Measurements from ENCODE around the gene TRAM1L1. TPM values are rescaled to one million over a fixed set of nuclear protein-coding genes. Genes with fewer than 3 reads are reported as not detected.

Gene TRAM1L1
- 3.1 and 4.1 TPM in 2 replicates for total RNA-seq

DNA sequence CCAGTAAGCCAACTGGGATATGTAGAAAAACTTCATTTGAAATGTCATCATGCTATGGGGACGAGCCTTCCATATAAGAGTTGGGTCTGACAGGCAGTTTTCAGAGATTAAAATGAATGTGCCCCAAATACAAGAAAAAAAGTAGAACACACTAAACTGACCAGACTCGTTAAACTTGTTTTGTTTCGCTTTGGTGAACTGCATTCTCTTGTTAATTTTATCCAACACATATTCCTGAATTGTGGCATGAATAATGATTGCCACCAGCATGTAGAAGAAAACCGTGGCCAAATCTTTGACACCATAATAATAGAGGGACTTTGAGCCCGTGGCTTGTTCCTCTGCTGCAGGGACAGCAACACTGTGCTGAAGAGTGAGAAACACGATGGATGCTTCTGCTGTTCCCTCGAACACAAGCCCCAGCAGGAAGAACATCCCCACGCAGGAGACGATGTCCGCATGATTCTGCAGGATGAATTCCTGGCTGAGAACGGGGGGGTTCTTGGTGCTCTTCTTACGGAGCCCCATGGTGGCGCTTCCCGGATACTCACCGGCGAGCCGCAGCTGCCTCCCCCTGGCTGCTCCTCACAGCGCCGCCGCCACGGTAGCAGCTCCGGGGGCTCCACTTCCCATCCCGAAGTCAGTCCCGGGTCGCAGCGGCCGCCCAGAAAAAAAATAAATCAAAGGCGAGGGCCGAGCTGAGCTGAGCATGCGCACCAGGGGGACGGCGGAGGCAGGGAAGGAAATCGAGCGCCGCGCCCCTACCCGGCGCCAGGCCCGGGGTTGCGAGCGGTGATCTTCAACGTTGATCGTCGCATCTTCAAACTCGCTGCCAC, at the start of gene TRAM1L1:
Gene TRAM1L1 (minus strand): TSS at position 711 of the 836 bp plus-strand sequence. CDS start 183 bp downstream, at position 528.
- TF ChIP-seq, protein P1, sequence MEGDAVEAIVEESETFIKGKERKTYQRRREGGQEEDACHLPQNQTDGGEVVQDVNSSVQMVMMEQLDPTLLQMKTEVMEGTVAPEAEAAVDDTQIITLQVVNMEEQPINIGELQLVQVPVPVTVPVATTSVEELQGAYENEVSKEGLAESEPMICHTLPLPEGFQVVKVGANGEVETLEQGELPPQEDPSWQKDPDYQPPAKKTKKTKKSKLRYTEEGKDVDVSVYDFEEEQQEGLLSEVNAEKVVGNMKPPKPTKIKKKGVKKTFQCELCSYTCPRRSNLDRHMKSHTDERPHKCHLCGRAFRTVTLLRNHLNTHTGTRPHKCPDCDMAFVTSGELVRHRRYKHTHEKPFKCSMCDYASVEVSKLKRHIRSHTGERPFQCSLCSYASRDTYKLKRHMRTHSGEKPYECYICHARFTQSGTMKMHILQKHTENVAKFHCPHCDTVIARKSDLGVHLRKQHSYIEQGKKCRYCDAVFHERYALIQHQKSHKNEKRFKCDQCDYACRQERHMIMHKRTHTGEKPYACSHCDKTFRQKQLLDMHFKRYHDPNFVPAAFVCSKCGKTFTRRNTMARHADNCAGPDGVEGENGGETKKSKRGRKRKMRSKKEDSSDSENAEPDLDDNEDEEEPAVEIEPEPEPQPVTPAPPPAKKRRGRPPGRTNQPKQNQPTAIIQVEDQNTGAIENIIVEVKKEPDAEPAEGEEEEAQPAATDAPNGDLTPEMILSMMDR (IDR thresholded peaks at IDR 0.05; ENCODE audit: insufficient read depth, low read length, poor library complexity, severe bottlenecking) = peak; percentile 38
- peak; percentile 28 for DNase-seq (ENCODE audit: low read depth)
- peak within 1 kb of the TSS; percentile 46 for H3K4me3 ChIP-seq (ENCODE audit: low read depth, low read length)
- H3K36me3 ChIP-seq (ENCODE audit: control insufficient read depth, insufficient read depth, low read length) = no peaks in the 10 kb centered on the region
- H3K27me3 ChIP-seq (ENCODE audit: control insufficient read depth, insufficient read depth, low read length) = no peaks in the 10 kb centered on the region

DNA sequence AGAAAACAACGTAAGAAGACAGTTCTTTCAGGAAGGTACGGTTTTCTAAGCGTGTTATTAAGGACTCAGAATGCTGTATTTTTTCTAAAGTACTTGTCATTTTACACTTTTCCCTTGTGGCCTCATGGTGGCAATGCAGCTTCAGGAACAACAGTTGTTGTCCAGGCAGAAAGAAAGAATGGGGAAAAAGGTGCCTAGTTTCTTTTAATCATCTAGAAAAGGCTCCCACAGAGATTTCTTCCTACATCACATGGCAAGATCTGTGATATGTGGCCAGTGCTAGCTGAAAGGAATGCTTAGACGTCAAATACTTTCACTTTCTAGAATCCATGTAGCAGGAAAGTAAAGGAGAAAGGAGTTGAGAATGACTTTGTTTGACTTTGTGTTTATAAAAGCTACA, 49.0 kb upstream of the TRAM1L1 start:
- H3K4me3 ChIP-seq (ENCODE audit: low read depth, low read length) = no peak overlapping the region
- peak; percentile 88 for DNase-seq (ENCODE audit: low read depth)
- TF ChIP-seq, protein P1 (IDR thresholded peaks at IDR 0.05; ENCODE audit: insufficient read depth, low read length, poor library complexity, severe bottlenecking) = peak; percentile 59

DNA sequence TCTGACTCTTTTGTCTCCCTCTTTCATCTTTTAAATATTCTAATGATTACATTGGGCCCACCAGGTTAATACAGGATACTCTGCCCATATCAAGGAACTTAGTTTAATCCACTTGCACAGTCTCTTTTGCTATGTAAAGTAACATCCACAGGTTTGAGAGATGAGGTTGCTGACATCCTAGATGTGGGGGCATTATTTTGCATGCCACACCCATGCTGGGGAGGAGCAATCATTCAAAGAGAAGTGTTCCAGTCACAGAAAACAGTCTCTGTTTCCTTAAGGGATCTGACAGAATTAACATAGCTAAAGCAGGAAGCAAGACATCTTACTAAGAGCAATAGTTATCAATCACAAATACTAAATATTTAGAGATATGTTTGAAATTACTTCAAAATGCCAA, 11.5 kb upstream of the TRAM1L1 start:
- Histone ChIP-seq H3K36me3 (ENCODE audit: control insufficient read depth, insufficient read depth, low read length) (no peaks in the 10 kb centered on the region), H3K27me3 (ENCODE audit: control insufficient read depth, insufficient read depth, low read length) (no peaks in the 10 kb centered on the region), H3K4me3 (ENCODE audit: low read depth, low read length) (no peak overlapping the region)
- DNase-seq (ENCODE audit: low read depth) = no peak
- TF ChIP-seq, protein P1 (IDR thresholded peaks at IDR 0.05; ENCODE audit: insufficient read depth, low read length, poor library complexity, severe bottlenecking) = no peak

More for the DNA sequence above, 49.0 kb upstream of the TRAM1L1 start:
- H3K36me3 ChIP-seq (ENCODE audit: control insufficient read depth, insufficient read depth, low read length) = no peaks in the 10 kb centered on the region
- H3K27me3 ChIP-seq (ENCODE audit: control insufficient read depth, insufficient read depth, low read length) = no peaks in the 10 kb centered on the region

DNA sequence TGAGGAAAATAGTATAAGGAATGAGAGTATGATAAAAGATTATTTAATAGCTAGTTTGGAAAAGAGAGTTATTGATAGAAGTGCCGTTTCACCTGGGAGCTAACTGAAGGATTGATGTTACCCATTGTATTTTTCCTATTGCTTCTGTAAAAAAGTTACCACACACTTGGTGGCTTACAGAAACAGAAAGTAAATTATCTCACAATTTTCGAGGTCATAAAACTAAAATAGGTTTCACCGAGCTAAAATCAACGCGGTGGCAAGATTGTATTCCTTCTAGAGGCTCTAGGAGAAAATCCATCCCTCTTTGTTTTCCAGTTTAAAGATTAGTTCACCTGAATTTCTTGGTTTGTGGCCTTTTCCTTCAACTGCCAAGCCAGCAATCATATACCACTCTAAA, 11.1 kb upstream of the TRAM1L1 start:
- no peak overlapping the region for H3K4me3 ChIP-seq (ENCODE audit: low read depth, low read length)
- H3K27me3 ChIP-seq (ENCODE audit: control insufficient read depth, insufficient read depth, low read length) = no peaks in the 10 kb centered on the region
- H3K36me3 ChIP-seq (ENCODE audit: control insufficient read depth, insufficient read depth, low read length) = no peaks in the 10 kb centered on the region
- DNase-seq (ENCODE audit: low read depth) = no peak
- TF ChIP-seq, protein P1 (IDR thresholded peaks at IDR 0.05; ENCODE audit: insufficient read depth, low read length, poor library complexity, severe bottlenecking) = no peak

DNA sequence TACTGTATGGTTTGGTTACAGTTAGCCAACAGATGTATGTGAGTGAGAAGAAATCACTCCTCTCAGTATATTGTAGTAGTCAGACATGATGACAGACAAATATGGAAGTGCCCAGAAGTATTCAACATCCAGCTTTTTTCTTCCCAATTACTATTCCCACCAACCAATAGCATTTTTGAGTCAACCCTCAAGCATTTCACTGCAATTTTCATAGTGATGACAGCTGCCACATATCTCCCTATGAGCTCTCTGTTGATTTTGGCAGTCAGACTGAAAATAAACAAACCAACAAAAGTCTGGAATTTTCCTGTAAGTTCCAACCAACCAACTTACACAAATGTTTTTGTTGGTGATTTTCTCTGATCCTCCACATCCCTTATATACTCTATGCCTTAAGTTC, 8.2 kb upstream of the TRAM1L1 start:
- H3K4me3 ChIP-seq (ENCODE audit: low read depth, low read length) = no peak overlapping the region
- no peaks in the 10 kb centered on the region for H3K36me3 ChIP-seq (ENCODE audit: control insufficient read depth, insufficient read depth, low read length)
- DNase-seq (ENCODE audit: low read depth) = no peak
- H3K27me3 ChIP-seq (ENCODE audit: control insufficient read depth, insufficient read depth, low read length) = no peaks in the 10 kb centered on the region
- TF ChIP-seq, protein P1 (IDR thresholded peaks at IDR 0.05; ENCODE audit: insufficient read depth, low read length, poor library complexity, severe bottlenecking) = no peak
